Peyer's patch (tissue), 4 donors: ENCODE data around the gene COL8A1.

Source experiments
- CTCF ChIP-seq, 6 experiments: fragments of 450-650 bp in 4 of 6; fragments of 200-600 bp in 2 of 6; sonication (generic) in 1 of 6; IDR thresholded peaks; one replicate each; pipeline ENCODE4 v1.5.1; 2017 to 2019; ENCODE audit warnings: antibody characterized with exemption in 6 of 6, mild to moderate bottlenecking in 3 of 6, moderate library complexity in 1 of 6
- POLR2A ChIP-seq, 2 donors: fragments of 450-650 bp; IDR thresholded peaks; one replicate each; pipeline ENCODE4 v1.5.1; 2017; ENCODE audit warnings: antibody characterized with exemption in 2 of 2, mild to moderate bottlenecking in 2 of 2, moderate library complexity in 2 of 2

GRCh38 chr3:99686469-99686868, 48.1 kb downstream of the COL8A1 start:
- TF ChIP-seq CTCF (IDR thresholded peaks at IDR 0.05) (no peak), POLR2A (IDR thresholded peaks at IDR 0.05) (no peak)
